Retinal pigment epithelial cell (primary cell): ENCODE measurements around the gene RNF144B.

Experiments
- DNase-seq: peaks from one replicate; pipeline ENCODE4 v3.0.0-alpha.2; 2010; ENCODE audit warnings: low read depth
- H3K4me3 ChIP-seq: 2 replicates; pipeline ENCODE4 v1.5.1; 2011; ENCODE audit warnings: mild to moderate bottlenecking, low read length, control low read depth, moderate library complexity
- TF ChIP-seq, protein P1 (sequence below): conservative IDR thresholded peaks from 2 replicates; pipeline ENCODE4 v1.5.1; 2011; ENCODE audit warnings: low read depth, low read length, control low read depth, inconsistent platforms

RNF144B gene

DNA sequence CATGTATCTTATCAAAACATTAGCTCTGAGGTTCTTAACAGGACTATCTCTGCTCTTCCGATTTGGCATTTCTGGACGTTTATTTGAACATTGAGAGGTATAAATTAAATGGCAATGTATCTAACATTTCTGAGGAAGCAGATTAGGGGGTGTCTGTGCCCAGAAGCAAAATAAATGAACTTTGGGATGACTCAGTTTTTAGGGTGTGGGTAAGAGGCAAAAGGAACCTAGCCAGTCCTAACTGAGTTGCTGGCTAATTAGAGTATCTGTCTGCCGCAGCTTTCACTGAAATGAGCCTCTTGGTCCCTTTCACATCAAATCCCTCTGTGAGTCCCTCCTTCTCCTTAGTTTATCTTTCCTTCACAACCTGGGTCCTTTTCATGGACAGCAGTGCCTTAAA, 1.1 kb downstream of the RNF144B start:
- H3K4me3 ChIP-seq = peak overlapping the region; percentile 75
- TF ChIP-seq, protein P1, sequence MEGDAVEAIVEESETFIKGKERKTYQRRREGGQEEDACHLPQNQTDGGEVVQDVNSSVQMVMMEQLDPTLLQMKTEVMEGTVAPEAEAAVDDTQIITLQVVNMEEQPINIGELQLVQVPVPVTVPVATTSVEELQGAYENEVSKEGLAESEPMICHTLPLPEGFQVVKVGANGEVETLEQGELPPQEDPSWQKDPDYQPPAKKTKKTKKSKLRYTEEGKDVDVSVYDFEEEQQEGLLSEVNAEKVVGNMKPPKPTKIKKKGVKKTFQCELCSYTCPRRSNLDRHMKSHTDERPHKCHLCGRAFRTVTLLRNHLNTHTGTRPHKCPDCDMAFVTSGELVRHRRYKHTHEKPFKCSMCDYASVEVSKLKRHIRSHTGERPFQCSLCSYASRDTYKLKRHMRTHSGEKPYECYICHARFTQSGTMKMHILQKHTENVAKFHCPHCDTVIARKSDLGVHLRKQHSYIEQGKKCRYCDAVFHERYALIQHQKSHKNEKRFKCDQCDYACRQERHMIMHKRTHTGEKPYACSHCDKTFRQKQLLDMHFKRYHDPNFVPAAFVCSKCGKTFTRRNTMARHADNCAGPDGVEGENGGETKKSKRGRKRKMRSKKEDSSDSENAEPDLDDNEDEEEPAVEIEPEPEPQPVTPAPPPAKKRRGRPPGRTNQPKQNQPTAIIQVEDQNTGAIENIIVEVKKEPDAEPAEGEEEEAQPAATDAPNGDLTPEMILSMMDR = no peak
- DNase-seq = no peak

DNA sequence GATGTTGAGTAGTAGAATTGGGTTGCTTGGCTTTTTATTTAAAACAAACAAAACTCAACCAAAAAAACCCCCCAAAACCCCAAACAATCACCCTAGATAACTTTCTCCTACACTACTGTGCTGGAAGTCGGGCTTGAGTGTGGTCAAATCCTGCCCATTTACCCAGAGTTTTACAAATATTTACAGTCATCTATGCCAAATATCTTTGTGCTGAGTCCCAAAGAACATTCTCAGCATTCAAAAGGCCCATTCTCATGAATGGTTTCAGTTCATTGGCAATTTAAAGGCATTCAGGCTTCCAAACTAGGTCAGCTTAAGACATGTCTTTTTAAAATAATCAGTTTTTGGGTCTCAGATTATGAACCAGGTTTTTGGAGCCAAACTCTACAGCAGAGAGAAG, 1.8 kb downstream of the RNF144B start:
- no peak overlapping the region for H3K4me3 ChIP-seq
- peak; percentile 52 for DNase-seq
- TF ChIP-seq, protein P1 = no peak

DNA sequence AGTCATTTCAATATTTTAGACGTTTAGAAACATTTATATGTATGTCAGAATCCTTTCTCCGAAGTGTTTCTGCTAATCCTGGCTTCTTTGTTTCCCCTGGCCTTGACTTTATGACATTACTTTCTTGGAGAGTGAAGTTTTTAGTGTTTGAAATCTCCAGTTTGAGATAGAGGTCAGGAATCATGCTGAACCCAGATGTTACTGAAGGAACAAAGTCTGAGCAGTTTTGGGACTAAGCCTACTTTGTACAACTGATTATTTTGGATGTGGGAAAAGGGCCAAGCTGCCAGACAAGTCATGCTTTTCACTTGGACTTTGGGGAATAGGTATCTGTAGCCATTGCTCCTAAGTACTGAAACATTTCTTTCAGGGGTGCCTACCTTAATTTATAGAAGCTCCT, 2.3 kb downstream of the RNF144B start:
- TF ChIP-seq, protein P1 = no peak
- DNase-seq = no peak
- no peak overlapping the region for H3K4me3 ChIP-seq

DNA sequence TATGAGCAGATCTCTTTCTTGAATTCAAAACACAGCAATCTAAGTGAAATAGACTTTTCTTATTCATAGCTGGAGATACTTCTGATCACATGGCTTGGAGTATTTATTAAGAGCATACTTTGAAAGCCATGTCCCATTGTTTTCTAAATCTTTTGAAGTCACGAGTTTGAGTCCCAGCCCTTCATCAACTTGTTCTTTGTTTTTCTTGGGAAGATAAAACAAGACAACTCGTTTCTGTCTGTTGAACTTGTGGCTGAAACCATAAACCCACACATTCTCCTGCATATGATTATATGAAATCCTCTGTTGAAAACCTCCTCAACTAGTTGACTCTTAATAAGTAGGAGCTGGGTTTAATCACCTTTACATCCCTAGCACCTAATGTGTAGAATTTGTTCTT, 3.3 kb downstream of the RNF144B start:
- DNase-seq = no peak
- no peak overlapping the region for H3K4me3 ChIP-seq
- TF ChIP-seq, protein P1 = no peak

DNA sequence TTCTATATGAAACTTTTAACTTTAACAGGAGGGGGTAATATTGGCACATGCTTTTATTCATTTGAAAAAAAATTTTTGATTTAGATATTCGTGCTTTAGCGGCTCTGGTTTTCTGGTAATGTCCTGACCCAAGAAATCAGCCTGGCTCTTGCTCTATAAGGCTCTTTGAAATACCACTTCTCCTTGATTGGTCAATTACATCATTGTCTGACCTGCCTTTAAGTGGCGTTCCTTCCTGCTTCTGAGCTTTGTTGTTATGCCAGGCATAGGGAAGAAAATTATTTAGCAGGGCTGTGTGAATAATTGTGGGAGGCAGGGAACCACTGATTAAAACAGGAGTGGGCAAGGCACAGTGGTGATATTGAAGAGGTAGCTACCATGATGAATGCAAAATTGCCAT, 3.9 kb downstream of the RNF144B start:
- no peak for DNase-seq
- TF ChIP-seq, protein P1 = no peak
- no peak overlapping the region for H3K4me3 ChIP-seq

DNA sequence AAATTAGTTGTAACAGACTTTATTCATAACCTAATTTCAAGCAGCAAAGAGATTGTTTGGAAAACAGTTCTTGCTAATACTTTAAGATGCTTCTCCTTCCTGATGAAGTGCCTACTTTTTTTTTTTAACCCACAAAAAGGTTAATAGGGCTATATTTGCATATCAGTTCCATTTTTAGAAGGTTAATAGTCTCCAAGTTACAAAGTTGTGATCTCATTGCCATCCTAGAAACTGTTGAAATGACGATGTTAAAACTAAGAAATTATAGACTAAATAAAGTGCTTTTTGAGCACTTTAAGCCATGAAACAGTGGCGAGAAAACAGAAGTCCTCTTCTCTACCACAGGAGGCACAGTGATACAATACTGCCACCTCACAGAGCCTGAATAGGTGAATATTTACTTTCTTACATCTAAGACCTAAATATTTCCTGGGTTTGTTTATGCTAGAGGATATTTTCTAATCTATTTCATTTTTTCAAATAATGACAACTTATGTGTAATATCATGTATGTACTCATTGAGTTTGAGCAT, 5.3 kb downstream of the RNF144B start:
- TF ChIP-seq, protein P1 = no peak
- no peak for DNase-seq

DNA sequence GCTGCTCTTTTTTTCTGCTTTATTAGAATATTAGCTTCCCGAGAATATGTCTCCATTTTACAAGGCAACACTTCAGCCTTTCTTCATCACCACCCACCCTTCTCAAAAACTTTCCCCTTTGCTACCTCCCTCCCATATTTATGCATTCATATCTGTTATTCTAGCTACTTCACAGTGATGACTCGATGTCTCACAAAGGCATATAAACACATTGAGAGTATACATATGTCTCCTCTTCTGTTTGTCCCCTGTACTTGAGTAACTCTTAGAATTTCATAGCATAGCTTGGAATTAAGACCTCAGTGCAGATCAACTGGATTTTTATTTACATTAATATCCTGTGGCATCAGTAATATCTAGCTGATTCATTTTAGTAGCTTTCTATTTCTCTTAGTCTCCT, 6.5 kb downstream of the RNF144B start:
- H3K4me3 ChIP-seq = no peak overlapping the region
- DNase-seq = no peak
- TF ChIP-seq, protein P1 = no peak

More for the DNA sequence above, 5.3 kb downstream of the RNF144B start:
- no peak overlapping the region for H3K4me3 ChIP-seq
